Activated gamma-delta T cell treated with Interleukin-2 at 50 U/mL for 16 hours (primary cell): ENCODE data around the gene ALPP.
"Not testable (repeated sequence)": the region's sequence is repeated elsewhere in the genome, so short reads cannot be mapped to it uniquely, and the experiment has no call there.

Experiments
- DNase-seq: peaks from one replicate; pipeline ENCODE4 v3.0.0-alpha.2; 2020

ALPP gene

GRCh38 chr2:232382331-232383225 is 4.0 kb downstream of the ALPP start:
- DNase-seq = no peak

GRCh38 chr2:232384466-232384865 is 5.9 kb downstream of the ALPP start:
- DNase-seq = no peak

- DNase-seq = not testable (repeated sequence)
Measured at GRCh38 chr2:232385058-232385457, 6.5 kb downstream of the ALPP start.

- no peak for DNase-seq
Measured at GRCh38 chr2:232385660-232386489, 7.3 kb downstream of the ALPP start.

- DNase-seq = no peak
Measured at GRCh38 chr2:232386490-232386739, 7.9 kb downstream of the ALPP start.

GRCh38 chr2:232386740-232387450 is 8.3 kb downstream of the ALPP start:
- DNase-seq = no peak

GRCh38 chr2:232387451-232388171 is 9.1 kb downstream of the ALPP start:
- DNase-seq = no peak

- no peak for DNase-seq
Measured at GRCh38 chr2:232388324-232388891, 9.9 kb downstream of the ALPP start.

GRCh38 chr2:232389327-232389726 is 10.8 kb downstream of the ALPP start:
- no peak for DNase-seq

- DNase-seq = no peak
Measured at GRCh38 chr2:232390661-232391060, 12.1 kb downstream of the ALPP start.

- DNase-seq = no peak
Measured at GRCh38 chr2:232393556-232393955, 15.0 kb downstream of the ALPP start.

- not testable (repeated sequence) for DNase-seq
Measured at GRCh38 chr2:232394431-232394830, 15.9 kb downstream of the ALPP start.

GRCh38 chr2:232395586-232395985 is 17.0 kb downstream of the ALPP start:
- DNase-seq = no peak

GRCh38 chr2:232396683-232397082 is 18.1 kb downstream of the ALPP start:
- DNase-seq = no peak

GRCh38 chr2:232398293-232399034 is 19.9 kb downstream of the ALPP start:
- DNase-seq = no peak

GRCh38 chr2:232400256-232401015 is 21.9 kb downstream of the ALPP start:
- no peak for DNase-seq

GRCh38 chr2:232402518-232402917 is 24.0 kb downstream of the ALPP start:
- DNase-seq = no peak

GRCh38 chr2:232405943-232406510 is 27.5 kb downstream of the ALPP start:
- DNase-seq = no peak

- DNase-seq = no peak
Measured at GRCh38 chr2:232406556-232407310, 28.2 kb downstream of the ALPP start, which contains the start of gene ALPG. Gene ALPG (plus strand): TSS chr2:232406844. CDS start chr2:232406895, 51 bp downstream.
